K562 (cell line): ENCODE data around the gene CLASP2. TPM values are rescaled to one million over a fixed set of nuclear protein-coding genes. Genes with fewer than 3 reads are reported as not detected.

Experiments used
- ARHGAP35 ChIP-seq: fragments of 450-650 bp; IDR thresholded peaks from 2 replicates; pipeline ENCODE4 v1.6.1; 2018; ENCODE audit not compliant: partially characterized antibody
- BCOR ChIP-seq: fragments of 450-650 bp; IDR thresholded peaks from 2 replicates; pipeline ENCODE4 v1.6.1; 2016
- BRF1 ChIP-seq: IDR thresholded peaks from 3 replicates; pipeline ENCODE4 v1.6.1; 2011; ENCODE audit warnings: borderline replicate concordance, mild to moderate bottlenecking; ENCODE audit not compliant: insufficient read length; ENCODE audit errors: extremely low read depth
- CBX3 ChIP-seq, 2 experiments: IDR thresholded peaks; 1 replicate in 1 of 2; 2 replicates in 1 of 2; pipeline ENCODE4 v1.6.1; 2012; ENCODE audit warnings: inconsistent platforms in 2 of 2, low read length in 2 of 2, borderline replicate concordance in 1 of 2, control low read depth in 1 of 2
- CC2D1A ChIP-seq: fragments of 450-650 bp; IDR thresholded peaks from 2 replicates; pipeline ENCODE4 v1.6.1; 2017; ENCODE audit warnings: mild to moderate bottlenecking
- CCAR2 ChIP-seq: fragments of 200-400 bp; formaldehyde crosslinking; IDR thresholded peaks from 2 replicates; pipeline ENCODE4 v1.6.1; 2017; ENCODE audit warnings: mild to moderate bottlenecking, low read depth, low read length
- HDAC1 ChIP-seq, 2 experiments: fragments of 450-650 bp; IDR thresholded peaks; 2 replicates each; pipeline ENCODE4 v1.6.1; 2016 to 2017; ENCODE audit warnings: inconsistent platforms in 1 of 2, mild to moderate bottlenecking in 1 of 2, moderate library complexity in 1 of 2
- KAT2B ChIP-seq: IDR thresholded peaks from one replicate; pipeline ENCODE4 v1.6.1; 2012; ENCODE audit warnings: low read depth, mild to moderate bottlenecking, control low read depth, inconsistent platforms, low read length, moderate library complexity
- KAT7 ChIP-seq: sonication (generic); formaldehyde crosslinking; IDR thresholded peaks from 2 replicates; pipeline ENCODE4 v1.8.0; 2022; ENCODE audit warnings: missing genetic modification reagents, mild to moderate bottlenecking, borderline replicate concordance
- KAT8 ChIP-seq: fragments of 450-650 bp; IDR thresholded peaks from 2 replicates; pipeline ENCODE4 v1.6.1; 2016; ENCODE audit warnings: low read depth, mild to moderate bottlenecking
- L3MBTL2 ChIP-seq: fragments of 450-650 bp; IDR thresholded peaks from 2 replicates; pipeline ENCODE4 v1.6.1; 2016; ENCODE audit warnings: mild to moderate bottlenecking, moderate library complexity
- NBN ChIP-seq: fragments of 450-650 bp; IDR thresholded peaks from 2 replicates; pipeline ENCODE4 v1.6.1; 2016; ENCODE audit warnings: low read depth, mild to moderate bottlenecking
- NFRKB ChIP-seq: fragments of 450-650 bp; IDR thresholded peaks from 2 replicates; pipeline ENCODE4 v1.6.1; 2016; ENCODE audit warnings: low read depth
- SAFB ChIP-seq: fragments of 200-400 bp; formaldehyde crosslinking; IDR thresholded peaks from 2 replicates; pipeline ENCODE4 v1.6.1; 2017; ENCODE audit warnings: low read depth, low read length, borderline replicate concordance
- SIRT6 ChIP-seq: IDR thresholded peaks from one replicate; pipeline ENCODE4 v1.6.1; 2012; ENCODE audit warnings: low read depth, mild to moderate bottlenecking, control low read depth, inconsistent platforms, low read length, moderate library complexity
- SP2 ChIP-seq: IDR thresholded peaks from 2 replicates; pipeline ENCODE4 v1.6.1; 2011; ENCODE audit warnings: mild to moderate bottlenecking, low read depth, low read length, moderate library complexity; ENCODE audit not compliant: poor library complexity, severe bottlenecking; ENCODE audit errors: extremely low read depth
- SRSF3 ChIP-seq: fragments of 200-400 bp; formaldehyde crosslinking; IDR thresholded peaks from 2 replicates; pipeline ENCODE4 v1.6.1; 2016; ENCODE audit warnings: mild to moderate bottlenecking, low read length, moderate library complexity; ENCODE audit not compliant: insufficient read depth
- STAT5A ChIP-seq: IDR thresholded peaks from 2 replicates; pipeline ENCODE4 v1.6.1; 2012; ENCODE audit warnings: low read length, inconsistent platforms, borderline replicate concordance
- STAT5B ChIP-seq: fragments of 250-450 bp; sonication (Bioruptor Pico); IDR thresholded peaks from 2 replicates; pipeline ENCODE4 v1.8.0; 2021; ENCODE audit warnings: mild to moderate bottlenecking, inconsistent platforms
- TCF15 ChIP-seq: fragments of 250-450 bp; sonication (Bioruptor Pico); IDR thresholded peaks from 2 replicates; pipeline ENCODE4 v1.8.0; 2022; ENCODE audit warnings: moderate library complexity, mild to moderate bottlenecking, inconsistent platforms
- TEAD2 ChIP-seq: fragments of 450-650 bp; IDR thresholded peaks from 2 replicates; pipeline ENCODE4 v1.6.1; 2016; ENCODE audit warnings: missing genetic modification characterization, control low read depth, missing compliant biosample characterization
- ZBTB1 ChIP-seq: sonication (generic); formaldehyde crosslinking; IDR thresholded peaks from 2 replicates; pipeline ENCODE4 v1.8.1; 2023; ENCODE audit warnings: missing genetic modification reagents, low read depth, mild to moderate bottlenecking, borderline replicate concordance
- ZBTB49 ChIP-seq: sonication (generic); formaldehyde crosslinking; IDR thresholded peaks from 2 replicates; pipeline ENCODE4 v1.8.0; 2022; ENCODE audit warnings: missing genetic modification reagents, mild to moderate bottlenecking, borderline replicate concordance
- ZNF146 ChIP-seq: IDR thresholded peaks from one replicate; pipeline ENCODE4 v1.6.1; 2018; ENCODE audit warnings: missing compliant biosample characterization; ENCODE audit not compliant: unreplicated experiment
- ZNF347 ChIP-seq: fragments of 450-650 bp; formaldehyde crosslinking; IDR thresholded peaks from 2 replicates; pipeline ENCODE4 v1.4.0; 2020; ENCODE audit warnings: low read depth, mild to moderate bottlenecking, moderate library complexity
- ZNF589 ChIP-seq: fragments of 200-800 bp; sonication (Bioruptor generic); IDR thresholded peaks from 2 replicates; pipeline ENCODE4 v1.6.1; 2016; ENCODE audit warnings: low read depth, missing genetic modification characterization, missing compliant biosample characterization
- ZNF76 ChIP-seq: fragments of 250-450 bp; sonication (Bioruptor Pico); IDR thresholded peaks from 2 replicates; pipeline ENCODE4 v1.4.0; 2020; ENCODE audit warnings: mild to moderate bottlenecking, moderate library complexity, borderline replicate concordance
- polyA plus RNA-seq, 8 experiments: library from polyadenylated mRNA; depleted of rRNA in 4 of 8; stranded (reverse) in 5 of 8; unstranded in 3 of 8; fragments of >200 nt; fragmentation: Nextera tagmentation in 2 of 8; fragmentation: Illumina TruSeq in 1 of 8; extraction: Ambion mirVana in 2 of 8; extraction: Trizol in 1 of 8; gene quantifications; 2 replicates each; pipeline versions ENCODE4 v1.2.1 to v1.2.3, GENCODE V29; 2011 to 2014; ENCODE audit warnings: inconsistent platforms in 1 of 8, missing spikeins in 1 of 8
- total RNA-seq, 7 experiments: library from RNA; depleted of rRNA in 6 of 7; stranded (reverse); fragments of >200 nt in 6 of 7; fragmentation: Illumina TruSeq in 2 of 7; extraction: Trizol in 2 of 7; gene quantifications; 2 replicates each; pipeline versions ENCODE4 v1.2.1 to v1.2.3, GENCODE V29; 2011 to 2021; ENCODE audit warnings: low replicate concordance in 1 of 7

Gene CLASP2
- total and polyA plus RNA-seq, 9 of the 15 experiments (the other 6 are each of a cell fraction or from before 2014, with no cell fraction given), result 13.5 to 107 (median 71.8) TPM

- TF ChIP-seq KAT2B (no peak), ARHGAP35 (no peak), SP2 (no peak), ZBTB1 (no peak), TCF15 (CRISPR knock-in tag) (no peak), NFRKB (no peak), CCAR2 (no peak), ZNF146 (CRISPR knock-in tag) (no peak), SRSF3 (no peak), BRF1 (no peak), BCOR (peak; percentile 36; the same call in 1 of the 2 replicates), L3MBTL2 (peak; percentile 78), SAFB (no peak), SIRT6 (no peak), ZNF589 (CRISPR knock-in tag) (no peak), HDAC1 (IDR thresholded peaks at IDR 0.05) (peak in 1 of 2 experiments; percentile 78; a peak in 2 of 4 replicates), ZNF347 (CRISPR knock-in tag) (no peak), CC2D1A (peak; percentile 50; the same call in 1 of the 2 replicates), KAT8 (no peak), STAT5A (no peak), CBX3 (IDR thresholded peaks at IDR 0.05; ENCODE audit: borderline replicate concordance in 1 of 2, low read length in 2 of 2) (no peak), STAT5B (CRISPR knock-in tag) (no peak), ZNF76 (CRISPR knock-in tag) (no peak), KAT7 (CRISPR knock-in tag) (no peak), ZBTB49 (CRISPR knock-in tag) (no peak), TEAD2 (tag) (no peak), NBN (peak; percentile 82; the same call in 1 of the 2 replicates)
Observed at GRCh38 chr3:33658991-33659848, 58.8 kb downstream of the CLASP2 start (continued).
